H9 (cell line): ENCODE data around the gene MYO10. TPM values are rescaled to one million over a fixed set of nuclear protein-coding genes. Genes with fewer than 3 reads are reported as not detected.

Experiments used
- DNase-seq: peaks from one replicate; pipeline ENCODE4 v3.0.0-alpha.2; 2017
- H2AFZ ChIP-seq: one replicate; pipeline ENCODE4 v1.6.1; 2013; ENCODE audit warnings: mild to moderate bottlenecking, low read length, control low read depth, moderate library complexity
- H2AK5ac ChIP-seq: 2 replicates; pipeline ENCODE4 v1.6.1; 2013; ENCODE audit warnings: low read length, control low read depth, mixed read lengths; ENCODE audit not compliant: insufficient read length
- H2BK120ac ChIP-seq: one replicate; pipeline ENCODE4 v1.6.1; 2013; ENCODE audit warnings: low read depth, mild to moderate bottlenecking, low read length, control low read depth, inconsistent platforms; ENCODE audit not compliant: poor library complexity, severe bottlenecking
- H2BK12ac ChIP-seq: 2 replicates; pipeline ENCODE4 v1.6.1; 2013; ENCODE audit warnings: low read length, control low read depth, mixed read lengths, low read depth; ENCODE audit not compliant: insufficient read length
- H2BK15ac ChIP-seq: 2 replicates; pipeline ENCODE4 v1.6.1; 2013; ENCODE audit warnings: low read depth, low read length, control low read depth
- H2BK20ac ChIP-seq: one replicate; pipeline ENCODE4 v1.6.1; 2013; ENCODE audit warnings: low read depth, mild to moderate bottlenecking, low read length, control low read depth, inconsistent platforms; ENCODE audit not compliant: poor library complexity, severe bottlenecking
- H2BK5ac ChIP-seq: 2 replicates; pipeline ENCODE4 v1.6.1; 2013; ENCODE audit warnings: low read length, control low read depth, mixed read lengths; ENCODE audit not compliant: insufficient read length
- H3K14ac ChIP-seq: 2 replicates; pipeline ENCODE4 v1.6.1; 2013; ENCODE audit warnings: low read length, control low read depth; ENCODE audit not compliant: insufficient read depth
- H3K18ac ChIP-seq: 2 replicates; pipeline ENCODE4 v1.6.1; 2013; ENCODE audit warnings: low read depth, mild to moderate bottlenecking, mixed read lengths, low read length, control low read depth; ENCODE audit not compliant: insufficient read length
- H3K23ac ChIP-seq: 2 replicates; pipeline ENCODE4 v1.6.1; 2013; ENCODE audit warnings: low read length, control low read depth, mixed read lengths, low read depth; ENCODE audit not compliant: insufficient read length
- H3K23me2 ChIP-seq: 2 replicates; pipeline ENCODE4 v1.6.1; 2013; ENCODE audit warnings: low read depth, mild to moderate bottlenecking, mixed read lengths, low read length, control low read depth; ENCODE audit not compliant: insufficient read length, poor library complexity, severe bottlenecking
- H3K27ac ChIP-seq: 2 replicates; pipeline ENCODE4 v1.5.1; 2013; ENCODE audit warnings: low read length, control low read depth, mixed read lengths, low read depth; ENCODE audit not compliant: insufficient read length
- H3K27me3 ChIP-seq: 2 replicates; pipeline ENCODE4 v1.6.1; 2013; ENCODE audit warnings: low read length, control low read depth, inconsistent platforms; ENCODE audit not compliant: insufficient read depth
- H3K4ac ChIP-seq: 2 replicates; pipeline ENCODE4 v1.6.1; 2013; ENCODE audit warnings: low read depth, mild to moderate bottlenecking, control low read depth, inconsistent platforms, low read length, moderate library complexity
- H3K4me1 ChIP-seq: 2 replicates; pipeline ENCODE4 v1.6.1; 2013; ENCODE audit warnings: low read length, control low read depth, inconsistent platforms; ENCODE audit not compliant: insufficient read depth
- H3K4me2 ChIP-seq: 2 replicates; pipeline ENCODE4 v1.6.1; 2013; ENCODE audit warnings: low read length, control low read depth, mixed read lengths; ENCODE audit not compliant: insufficient read length, insufficient read depth
- H3K56ac ChIP-seq: 2 replicates; pipeline ENCODE4 v1.6.1; 2013; ENCODE audit warnings: low read depth, mild to moderate bottlenecking, mixed read lengths, low read length, control low read depth; ENCODE audit not compliant: insufficient read length
- H3K79me1 ChIP-seq: 2 replicates; pipeline ENCODE4 v1.6.1; 2013; ENCODE audit warnings: low read depth, mild to moderate bottlenecking, moderate library complexity, low read length, control low read depth, inconsistent platforms; ENCODE audit not compliant: insufficient read depth, poor library complexity, severe bottlenecking
- H3K79me2 ChIP-seq: 2 replicates; pipeline ENCODE4 v1.6.1; 2013; ENCODE audit warnings: low read length, control low read depth, inconsistent platforms; ENCODE audit not compliant: insufficient read depth
- H3K9ac ChIP-seq: 2 replicates; pipeline ENCODE4 v1.6.1; 2013; ENCODE audit warnings: low read length, control low read depth, mixed read lengths; ENCODE audit not compliant: insufficient read length; ENCODE audit errors: extremely low read depth
- H3K9me3 ChIP-seq: one replicate; pipeline ENCODE4 v1.6.1; 2013; ENCODE audit warnings: low read depth, low read length, inconsistent platforms; ENCODE audit not compliant: control insufficient read depth
- H3T11ph ChIP-seq: one replicate; pipeline ENCODE4 v1.6.1; 2013; ENCODE audit warnings: mild to moderate bottlenecking, low read length, control low read depth, inconsistent platforms
- H4K20me1 ChIP-seq: one replicate; pipeline ENCODE4 v1.6.1; 2013; ENCODE audit not compliant: control insufficient read depth, insufficient read length, insufficient read depth
- H4K5ac ChIP-seq: 2 replicates; pipeline ENCODE4 v1.6.1; 2013; ENCODE audit warnings: low read depth, mild to moderate bottlenecking, mixed read lengths, low read length, control low read depth; ENCODE audit not compliant: insufficient read length
- H4K8ac ChIP-seq: replicated peaks from 2 replicates; pipeline ENCODE4 v1.6.1; 2013; ENCODE audit warnings: low read length, control low read depth, mixed read lengths, low read depth; ENCODE audit not compliant: insufficient read length
- H4K91ac ChIP-seq: 2 replicates; pipeline ENCODE4 v1.6.1; 2013; ENCODE audit warnings: low read depth, mild to moderate bottlenecking, moderate library complexity, mixed read lengths, low read length, control low read depth; ENCODE audit not compliant: insufficient read length
- H3K27ac Mint-ChIP-seq, 3 experiments: 2 replicates in 2 of 3; 3 replicates in 1 of 3; pipeline ENCODE4 v1.8.0; 2020 to 2021; ENCODE audit warnings: mixed read lengths in 3 of 3, mild to moderate bottlenecking in 1 of 3, moderate library complexity in 1 of 3
- H3K27me3 Mint-ChIP-seq: 2 replicates; pipeline ENCODE4 v1.8.0; 2021; ENCODE audit warnings: low read depth, mild to moderate bottlenecking, moderate library complexity, mixed read lengths
- H3K36me3 Mint-ChIP-seq, 3 experiments: 2 replicates in 2 of 3; 3 replicates in 1 of 3; pipeline ENCODE4 v1.8.0; 2020 to 2021; ENCODE audit warnings: low read depth in 3 of 3, mixed read lengths in 3 of 3; ENCODE audit not compliant: insufficient read depth in 1 of 3
- H3K4me1 Mint-ChIP-seq, 2 experiments: 2 replicates each; pipeline ENCODE4 v1.8.0; 2020; ENCODE audit warnings: mixed read lengths in 2 of 2
- H3K4me3 Mint-ChIP-seq, 2 experiments: 2 replicates in 1 of 2; 3 replicates in 1 of 2; pipeline ENCODE4 v1.8.0; 2020 to 2021; ENCODE audit warnings: mild to moderate bottlenecking in 2 of 2, mixed read lengths in 2 of 2, moderate library complexity in 1 of 2
- H3K9me3 Mint-ChIP-seq, 2 experiments: 2 replicates in 1 of 2; 3 replicates in 1 of 2; pipeline ENCODE4 v1.8.0; 2020; ENCODE audit warnings: mild to moderate bottlenecking in 2 of 2, mixed read lengths in 2 of 2, moderate library complexity in 1 of 2
- WGBS: extraction: QIAGEN DNeasy Blood & Tissue Kit; methylation state at CpG from one replicate; pipeline ENCODE4 v1.1.7; 2013; ENCODE audit warnings: missing lambda C conversion rate, low lambda C conversion rate, mixed read lengths; ENCODE audit not compliant: insufficient read length; ENCODE audit errors: extremely low coverage; 5-methylcytosine and 5-hydroxymethylcytosine counted together
- total RNA-seq: library from RNA; stranded (reverse); gene quantifications from 2 replicates; pipeline ENCODE4 v1.2.1, GENCODE V29; 2021
- TF ChIP-seq, protein P1 (sequence below): fragments of 200-600 bp; sonication (generic); conservative IDR thresholded peaks from 3 replicates; pipeline ENCODE4 v1.8.0; 2021; ENCODE audit warnings: antibody characterized with exemption, mild to moderate bottlenecking

MYO10 gene
- total RNA-seq, 1 experiment from 2014 or later, result 127 TPM

DNA sequence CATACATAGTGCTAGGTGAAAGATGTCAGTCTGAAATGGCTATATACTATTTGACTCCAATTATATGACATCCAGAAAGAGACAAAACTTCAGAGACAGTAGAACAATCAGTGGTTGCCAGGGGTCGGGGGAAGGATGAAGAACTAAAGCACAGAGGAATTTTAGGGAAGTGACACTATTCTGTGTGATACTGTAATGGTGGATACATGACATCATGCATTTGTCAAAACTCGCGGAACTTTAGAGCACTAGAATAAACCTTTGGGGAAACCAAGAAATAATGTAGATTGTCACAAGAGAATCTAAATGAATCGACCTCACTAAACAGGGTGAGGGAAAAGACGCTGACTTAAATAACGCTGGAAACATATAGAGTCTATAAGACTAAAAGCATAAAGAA is 212.3 kb downstream of the MYO10 start:
- H2BK120ac ChIP-seq, result no peak overlapping the region
- H3K56ac ChIP-seq, result no peak overlapping the region
- H3K4me2 ChIP-seq, result no peak overlapping the region
- H3K9ac ChIP-seq, result no peak overlapping the region
- H2BK15ac ChIP-seq, result no peak overlapping the region
- Mint-ChIP-seq H3K36me3 (peaks cover 26 to 27% (median 26%) of the 10 kb centered on the region in 3 experiments), H3K9me3 (peaks cover 4 to 8% of the 10 kb centered on the region in 2 experiments; a peak in 4 of 5 replicates), H3K4me1 (peaks cover 58 to 65% of the 10 kb centered on the region in 2 experiments), H3K27ac (no peak overlapping the region; a peak in 1 of 7 replicates), H3K4me3 (no peak overlapping the region), H3K27me3 (no peaks in the 10 kb centered on the region)
- no CpG with 5 or more reads among the region's 6 CpGs for WGBS
- DNase-seq, result no peak
- H3K4ac ChIP-seq, result no peak overlapping the region
- no peak overlapping the region for H4K5ac ChIP-seq
- H2BK12ac ChIP-seq, result no peak overlapping the region
- H2BK20ac ChIP-seq, result no peak overlapping the region
- no peak overlapping the region for H4K8ac ChIP-seq
- H3K23me2 ChIP-seq, result no peaks in the 10 kb centered on the region
- TF ChIP-seq, protein P1, sequence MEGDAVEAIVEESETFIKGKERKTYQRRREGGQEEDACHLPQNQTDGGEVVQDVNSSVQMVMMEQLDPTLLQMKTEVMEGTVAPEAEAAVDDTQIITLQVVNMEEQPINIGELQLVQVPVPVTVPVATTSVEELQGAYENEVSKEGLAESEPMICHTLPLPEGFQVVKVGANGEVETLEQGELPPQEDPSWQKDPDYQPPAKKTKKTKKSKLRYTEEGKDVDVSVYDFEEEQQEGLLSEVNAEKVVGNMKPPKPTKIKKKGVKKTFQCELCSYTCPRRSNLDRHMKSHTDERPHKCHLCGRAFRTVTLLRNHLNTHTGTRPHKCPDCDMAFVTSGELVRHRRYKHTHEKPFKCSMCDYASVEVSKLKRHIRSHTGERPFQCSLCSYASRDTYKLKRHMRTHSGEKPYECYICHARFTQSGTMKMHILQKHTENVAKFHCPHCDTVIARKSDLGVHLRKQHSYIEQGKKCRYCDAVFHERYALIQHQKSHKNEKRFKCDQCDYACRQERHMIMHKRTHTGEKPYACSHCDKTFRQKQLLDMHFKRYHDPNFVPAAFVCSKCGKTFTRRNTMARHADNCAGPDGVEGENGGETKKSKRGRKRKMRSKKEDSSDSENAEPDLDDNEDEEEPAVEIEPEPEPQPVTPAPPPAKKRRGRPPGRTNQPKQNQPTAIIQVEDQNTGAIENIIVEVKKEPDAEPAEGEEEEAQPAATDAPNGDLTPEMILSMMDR, result no peak
- peaks cover 3% of the 10 kb centered on the region for H3K79me1 ChIP-seq
- peaks cover 20% of the 10 kb centered on the region; the same call in 1 of the 2 replicates for H3K4me1 ChIP-seq
- H4K20me1 ChIP-seq, result no peaks in the 10 kb centered on the region
- peaks cover 38% of the 10 kb centered on the region; the same call in 1 of the 2 replicates for H3K79me2 ChIP-seq
- no peaks in the 10 kb centered on the region for H3K9me3 ChIP-seq
- no peak overlapping the region for H2AFZ ChIP-seq
- H2AK5ac ChIP-seq, result no peak overlapping the region
- no peak overlapping the region for H3K18ac ChIP-seq
- no peak overlapping the region for H3K23ac ChIP-seq
- H3K14ac ChIP-seq, result no peak overlapping the region
- H3T11ph ChIP-seq, result no peak overlapping the region
- no peak overlapping the region for H2BK5ac ChIP-seq
- no peak overlapping the region for H3K27ac ChIP-seq
- no peaks in the 10 kb centered on the region for H3K27me3 ChIP-seq
- no peak overlapping the region for H4K91ac ChIP-seq
